Spleen (tissue), 11 donors: ENCODE measurements around the gene TOP1. TPM values are rescaled to one million over a fixed set of nuclear protein-coding genes. Genes with fewer than 3 reads are reported as not detected.
A peak's percentile ranks its signal among the peaks of the same experiment; 100 is the strongest.

Experiments used
- DNase-seq: peaks from one replicate; pipeline ENCODE4 v3.0.0-alpha.2; 2020
- H3K27ac ChIP-seq, 8 donors: fragments of 200-600 bp; sonication (generic) in 7 of 8; 1 replicate in 4 of 8; 2 replicates in 4 of 8; pipeline versions ENCODE4 v1.5.0 to v1.8.0; 2016 to 2021; ENCODE audit warnings: inconsistent platforms in 4 of 8, mild to moderate bottlenecking in 4 of 8, moderate library complexity in 1 of 8
- H3K27me3 ChIP-seq, 7 donors: fragments of 200-600 bp; sonication (generic) in 6 of 7; replicated peaks in 1 of 7; 1 replicate in 4 of 7; 2 replicates in 3 of 7; pipeline versions ENCODE4 v1.5.0 to v1.8.0; 2016 to 2021; ENCODE audit warnings: inconsistent platforms in 3 of 7, mild to moderate bottlenecking in 1 of 7
- H3K36me3 ChIP-seq, 6 donors: fragments of 200-600 bp; sonication (generic) in 5 of 6; 1 replicate in 4 of 6; 2 replicates in 2 of 6; pipeline versions ENCODE4 v1.5.0 to v1.8.0; 2016 to 2021; ENCODE audit warnings: inconsistent platforms in 2 of 6
- H3K4me1 ChIP-seq, 6 donors: fragments of 200-600 bp; sonication (generic) in 5 of 6; 1 replicate in 3 of 6; 2 replicates in 3 of 6; pipeline versions ENCODE4 v1.5.0 to v1.8.0; 2016 to 2021; ENCODE audit warnings: inconsistent platforms in 3 of 6
- H3K4me3 ChIP-seq, 8 donors: fragments of 200-600 bp; sonication (generic) in 7 of 8; 1 replicate in 4 of 8; 2 replicates in 4 of 8; pipeline versions ENCODE4 v1.5.0 to v1.8.0; 2016 to 2021; ENCODE audit warnings: inconsistent platforms in 4 of 8, mild to moderate bottlenecking in 4 of 8, moderate library complexity in 2 of 8
- H3K9me3 ChIP-seq, 8 donors: fragments of 200-600 bp; sonication (generic) in 7 of 8; 1 replicate in 4 of 8; 2 replicates in 4 of 8; pipeline versions ENCODE4 v1.5.0 to v1.8.0; 2016 to 2021; ENCODE audit warnings: inconsistent platforms in 4 of 8
- CTCF ChIP-seq, 11 experiments: fragments of 200-600 bp in 7 of 11; fragments of 450-650 bp in 4 of 11; sonication (generic) in 4 of 11; IDR thresholded peaks in 8 of 11; conservative IDR thresholded peaks in 3 of 11; 1 replicate in 7 of 11; 2 replicates in 4 of 11; pipeline versions ENCODE4 v1.4.0 to v1.8.0; 2016 to 2021; ENCODE audit warnings: antibody characterized with exemption in 11 of 11, inconsistent platforms in 4 of 11, mild to moderate bottlenecking in 1 of 11
- POLR2A ChIP-seq, 3 donors: fragments of 450-650 bp; IDR thresholded peaks; one replicate each; pipeline ENCODE4 v1.5.1; 2017; ENCODE audit warnings: antibody characterized with exemption in 3 of 3, mild to moderate bottlenecking in 1 of 3
- POLR2AphosphoS5 ChIP-seq, 3 donors: sonication (generic); formaldehyde crosslinking; IDR thresholded peaks; one replicate each; pipeline ENCODE4 v1.5.1; 2017; ENCODE audit warnings: antibody characterized with exemption in 3 of 3
- WGBS, 5 donors: extraction: QIAGEN DNeasy Blood & Tissue Kit in 3 of 5; methylation state at CpG; one replicate each; pipeline versions ENCODE4 v1.1.5 to v1.1.7; 2013 to 2018; 5-methylcytosine and 5-hydroxymethylcytosine counted together
- intact Hi-C: fragments of 100-400 bp; cut with DNase I; formaldehyde crosslinking; loops from one replicate; pipeline ENCODE4 v1.15.0; 2023; ENCODE audit warnings: low total_unique reads
- polyA plus RNA-seq, 3 donors: library from polyadenylated mRNA; stranded (reverse); fragments of 200-250 nt; gene quantifications; one replicate each; pipeline ENCODE4 v1.2.1, GENCODE V29; 2013
- total RNA-seq, 7 donors: library from RNA; depleted of rRNA in 3 of 7; stranded (reverse); fragments of >200 nt in 3 of 7; fragmentation: NEBNext Ultra II Directional in 4 of 7; extraction: Animal tissue kit (Norgen Biotek cat#: 25700) in 4 of 7; gene quantifications; one replicate each; pipeline versions ENCODE4 v1.1.0 to v1.2.1, GENCODE V29; 2016 to 2021
- donor health status: healthy with polysubstance abuse.
- donor health status: DM: no; HTN: no; CAD: no; lungs with moderate emphysema.
- donor health status: DM: no; HTN: no; CAD: no.
- donor health status: Bipolar disorder and iron deficiency.
- donor health status: healthy.
- donor health status: DM: no; HTN: no; CAD: no.
- donor health status: DM: yes; HTN: yes; CAD: no.

Gene TOP1
- total and polyA plus RNA-seq, 10 donors, result 20.7 to 74.6 (median 44.8) TPM

DNA sequence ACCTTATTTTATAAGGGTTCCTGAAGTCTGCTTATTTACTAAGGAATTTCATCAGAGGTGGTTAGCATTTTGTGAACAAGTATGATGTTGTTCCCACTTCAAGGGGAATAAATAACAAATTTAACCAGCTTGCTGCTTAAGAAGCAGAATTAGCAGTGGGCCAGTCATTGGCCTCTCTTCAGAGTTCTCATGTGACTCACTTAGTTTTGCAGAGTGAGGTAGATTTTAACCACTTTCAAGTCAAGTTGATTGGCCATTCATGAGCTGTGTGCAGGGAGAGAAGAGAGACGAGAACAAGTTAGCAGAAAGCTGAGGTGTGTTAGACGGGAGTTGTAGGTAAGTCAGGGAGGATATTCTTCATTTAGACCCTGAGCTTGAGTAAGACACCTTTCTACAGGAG lies 18.1 kb downstream of the TOP1 start:
- Histone ChIP-seq H3K27me3 (no peaks in the 10 kb centered on the region), H3K36me3 (peaks cover 0 to 4% (median 0%) of the 10 kb centered on the region in 6 donors), H3K27ac (peak overlapping the region in 5 of 8 donors; percentile 22 to 84 (median 77)), H3K4me3 (no peak overlapping the region), H3K9me3 (no peaks in the 10 kb centered on the region), H3K4me1 (peaks cover 55 to 99% (median 79%) of the 10 kb centered on the region in 6 donors)
- WGBS, 5 donors, result 68 to 87% (median 73%) methylated on average over 2 of the region's 2 CpGs
- DNase-seq, result no peak
- no peak for TF ChIP-seq CTCF (IDR thresholded peaks at IDR 0.05 in 8 of 11, conservative IDR thresholded peaks at IDR 0.05 in 3 of 11)
- intact Hi-C loops, result no loop called here

DNA sequence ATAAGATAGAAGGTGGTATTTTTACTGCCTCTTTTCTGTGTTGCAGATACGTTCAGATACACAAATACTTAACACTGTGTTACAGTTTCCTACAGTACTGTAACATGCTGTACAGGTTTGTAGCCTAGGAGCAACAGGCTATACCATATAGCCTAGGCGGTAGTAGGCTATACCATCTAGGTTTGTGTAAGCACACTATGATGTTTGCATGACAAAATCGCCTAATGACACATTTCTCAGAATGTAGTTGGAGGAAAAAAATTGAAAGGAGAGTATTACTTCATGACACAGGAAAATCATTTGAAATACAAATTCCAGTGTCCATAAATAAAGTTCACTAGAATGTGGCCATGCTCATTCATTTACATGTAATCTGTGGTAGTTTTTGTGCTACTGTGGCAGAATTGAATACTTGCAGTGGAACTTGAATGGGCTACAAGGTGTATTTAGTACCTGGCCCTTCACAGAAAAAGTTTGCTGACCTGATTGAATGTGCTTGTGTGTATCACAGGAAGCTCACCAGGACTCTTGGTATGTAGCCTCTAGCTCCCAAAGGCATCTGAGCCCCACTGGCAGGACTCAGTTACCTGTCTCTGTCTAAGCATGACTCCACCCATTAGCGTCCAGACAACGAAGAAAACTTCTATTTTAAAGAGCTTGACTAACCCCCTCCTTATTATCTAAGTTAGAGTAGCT lies 18.8 kb downstream of the TOP1 start:
- peak overlapping the region; percentile 30 to 84 (median 72) for H3K27ac ChIP-seq
- H3K4me3 ChIP-seq, result peak overlapping the region in 5 of 8 donors; percentile 15 to 59 (median 27)
- whole genome bisulfite sequencing, 5 donors, result 37 to 49% (median 40%) methylated on average over 5 of the region's 5 CpGs
- no peaks in the 10 kb centered on the region for H3K27me3 ChIP-seq
- peaks cover 51 to 99% (median 82%) of the 10 kb centered on the region in 6 donors for H3K4me1 ChIP-seq
- no peak for TF ChIP-seq CTCF (IDR thresholded peaks at IDR 0.05 in 8 of 11, conservative IDR thresholded peaks at IDR 0.05 in 3 of 11)
- no peak for TF ChIP-seq POLR2AphosphoS5 (IDR thresholded peaks at IDR 0.05)
- no peak for TF ChIP-seq POLR2A (IDR thresholded peaks at IDR 0.05)
- DNase-seq, result no peak
- intact Hi-C loops, result no loop called here
- H3K36me3 ChIP-seq, result peaks cover 0 to 4% (median 0%) of the 10 kb centered on the region in 6 donors
- H3K9me3 ChIP-seq, result no peaks in the 10 kb centered on the region

DNA sequence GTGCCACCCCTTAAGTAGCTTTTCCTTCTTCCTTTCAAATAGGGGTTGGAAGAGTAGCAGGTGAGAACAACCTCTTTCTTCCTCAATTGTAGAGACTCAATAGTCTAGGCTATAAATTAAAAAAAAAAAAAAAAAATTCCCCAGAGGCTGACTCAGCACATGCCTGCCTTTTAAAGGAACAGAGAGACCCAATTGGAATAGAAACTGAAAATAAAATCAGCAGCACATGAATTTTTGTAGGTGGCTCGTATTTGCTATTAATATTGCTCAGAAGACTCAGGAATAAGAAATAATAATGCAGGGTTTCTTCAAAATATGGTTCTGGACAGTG lies 19.3 kb downstream of the TOP1 start:
- peaks cover 51 to 99% (median 85%) of the 10 kb centered on the region in 6 donors for H3K4me1 ChIP-seq
- no peaks in the 10 kb centered on the region for H3K27me3 ChIP-seq
- WGBS, 5 donors, result 0 to 2% (median 0%) methylated on average over 1 of the region's 1 CpG
- peak overlapping the region; percentile 12 to 59 (median 22) for H3K4me3 ChIP-seq
- intact Hi-C loops, result no loop called here
- peak overlapping the region; percentile 30 to 84 (median 72) for H3K27ac ChIP-seq
- H3K36me3 ChIP-seq, result peaks cover 0 to 4% (median 0%) of the 10 kb centered on the region in 6 donors
- TF ChIP-seq CTCF (IDR thresholded peaks at IDR 0.05 in 8 of 11, conservative IDR thresholded peaks at IDR 0.05 in 3 of 11), result no peak
- no peaks in the 10 kb centered on the region for H3K9me3 ChIP-seq
- no peak for DNase-seq

- Histone ChIP-seq H3K9me3 (no peaks in the 10 kb centered on the region), H3K27ac (peak overlapping the region; percentile 22 to 84 (median 72)), H3K4me3 (peak overlapping the region; percentile 12 to 59 (median 22)), H3K36me3 (no peaks in the 10 kb centered on the region), H3K27me3 (no peaks in the 10 kb centered on the region), H3K4me1 (peaks cover 51 to 99% (median 90%) of the 10 kb centered on the region in 6 donors)
- TF ChIP-seq CTCF (IDR thresholded peaks at IDR 0.05 in 8 of 11, conservative IDR thresholded peaks at IDR 0.05 in 3 of 11), result no peak
- no peak for TF ChIP-seq POLR2AphosphoS5 (IDR thresholded peaks at IDR 0.05)
- TF ChIP-seq POLR2A (IDR thresholded peaks at IDR 0.05), result no peak
- 14 to 21% (median 19%) methylated on average over 7 of the region's 7 CpGs for WGBS, 5 donors
- intact Hi-C loops, result no loop called here
- DNase-seq, result no peak
Observed at GRCh38 chr20:41048461-41049301, 20.1 kb downstream of the TOP1 start.
